GM18505 (cell line): Measurements from ENCODE around the gene CDSN.

ENCODE experiments used
- ATAC-seq: cut with Tn5 transposase; IDR thresholded peaks from one replicate; pipeline ENCODE4 v1.9.1; 2021; ENCODE audit not compliant: unreplicated experiment
- POLR2A ChIP-seq: IDR thresholded peaks from 4 replicates; pipeline ENCODE4 v1.6.1; 2011; ENCODE audit warnings: borderline replicate concordance; ENCODE audit not compliant: insufficient read depth, insufficient read length; ENCODE audit errors: extremely low read depth

The CDSN gene

DNA sequence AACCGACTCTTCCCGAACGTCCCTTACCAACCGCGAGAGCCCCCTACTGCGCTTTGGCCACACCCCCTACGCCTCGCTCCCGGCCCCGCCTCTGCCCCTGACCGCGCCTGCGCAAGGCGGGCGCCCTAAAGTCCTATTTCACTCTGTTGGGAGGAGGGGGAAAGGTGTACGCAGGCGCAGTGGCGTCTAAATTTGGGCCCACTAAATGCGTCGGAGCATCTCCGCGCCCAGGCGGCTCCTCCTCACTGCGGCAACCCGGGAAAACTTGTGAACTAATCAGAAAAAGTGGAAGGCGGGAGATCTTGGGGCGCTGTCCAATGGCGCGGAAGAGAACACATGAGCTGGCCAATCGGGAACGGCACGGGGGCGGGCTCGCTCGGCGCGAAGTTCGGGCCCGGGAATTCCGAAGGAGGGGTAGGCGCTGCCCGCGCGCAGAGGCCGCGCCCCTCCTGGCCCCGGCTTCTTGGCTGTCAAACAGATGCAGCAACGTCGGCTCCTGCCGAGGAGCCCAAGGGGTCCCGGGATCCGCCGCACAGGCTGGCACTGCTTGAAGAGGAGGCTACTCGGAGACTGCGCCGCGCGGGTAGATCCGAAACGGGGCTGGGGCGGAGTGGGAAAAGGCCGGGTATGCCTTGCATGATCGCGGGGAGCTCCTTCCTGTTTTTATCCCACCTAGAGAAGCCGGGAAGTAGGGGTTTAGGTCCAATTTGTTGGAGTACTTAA is 38.1 kb upstream of the CDSN start, which contains the start of gene TCF19:
Gene TCF19 (plus strand): TSS at position 450 of the 723 bp plus-strand sequence. CDS start 881 bp downstream, outside the sequence.
- peak; percentile 75 for ATAC-seq
- peak; percentile 54 for TF ChIP-seq POLR2A

DNA sequence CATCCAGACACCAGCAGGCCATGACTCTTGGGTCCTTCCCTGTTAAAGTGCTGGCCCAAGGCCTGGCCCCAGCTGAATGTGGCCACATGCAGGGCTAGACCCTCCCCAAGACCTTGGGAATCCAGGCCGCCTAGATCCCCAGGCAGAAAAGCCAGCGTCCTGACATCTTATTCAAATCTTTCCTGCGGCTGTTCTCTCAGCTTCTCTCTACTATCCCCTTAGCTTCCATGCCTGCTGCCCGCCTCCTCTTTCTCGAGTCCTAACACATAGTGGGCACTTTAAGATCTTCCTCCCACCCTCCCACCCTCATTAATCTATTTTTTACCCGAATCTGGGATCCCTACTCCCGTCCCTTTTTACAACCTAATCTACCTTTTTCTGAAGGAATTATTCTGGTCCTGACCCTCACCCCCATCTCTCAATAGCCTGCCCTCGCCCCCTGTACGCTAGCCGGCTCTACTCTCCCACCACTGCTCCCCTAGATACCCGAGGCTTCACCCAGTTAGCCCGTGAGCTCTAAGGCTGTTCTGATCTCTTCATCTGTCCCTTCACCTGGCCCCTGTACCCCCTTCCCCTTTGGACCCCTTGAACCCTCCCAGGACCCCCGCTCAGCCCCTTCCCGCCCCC is 37.4 kb upstream of the CDSN start, which contains the start of gene CCHCR1:
Gene CCHCR1 (minus strand): TSS at position 290 of the 627 bp plus-strand sequence. CDS start 202 bp downstream, at position 88.
- no peak for TF ChIP-seq POLR2A
- no peak for ATAC-seq

DNA sequence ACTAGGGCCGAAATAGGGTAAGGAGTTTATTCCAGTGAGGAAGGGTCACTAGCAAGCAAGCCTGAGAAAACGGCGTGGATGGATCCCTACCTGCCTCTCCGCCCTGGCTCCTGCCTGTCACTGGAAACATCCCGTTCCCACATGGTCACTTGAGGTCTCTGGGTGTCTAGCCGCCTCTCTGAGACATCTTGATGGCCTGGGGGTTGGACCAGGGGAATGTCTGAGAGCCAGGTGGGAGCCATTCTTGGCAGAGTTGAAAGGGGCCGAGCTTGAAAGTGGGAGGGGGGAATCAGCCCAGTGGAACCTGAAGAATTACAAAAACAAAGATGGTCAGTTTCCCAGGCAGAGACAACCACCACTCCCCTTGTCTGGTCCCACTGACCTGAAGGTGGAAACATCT is 36.4 kb upstream of the CDSN start:
- ATAC-seq: no peak

DNA sequence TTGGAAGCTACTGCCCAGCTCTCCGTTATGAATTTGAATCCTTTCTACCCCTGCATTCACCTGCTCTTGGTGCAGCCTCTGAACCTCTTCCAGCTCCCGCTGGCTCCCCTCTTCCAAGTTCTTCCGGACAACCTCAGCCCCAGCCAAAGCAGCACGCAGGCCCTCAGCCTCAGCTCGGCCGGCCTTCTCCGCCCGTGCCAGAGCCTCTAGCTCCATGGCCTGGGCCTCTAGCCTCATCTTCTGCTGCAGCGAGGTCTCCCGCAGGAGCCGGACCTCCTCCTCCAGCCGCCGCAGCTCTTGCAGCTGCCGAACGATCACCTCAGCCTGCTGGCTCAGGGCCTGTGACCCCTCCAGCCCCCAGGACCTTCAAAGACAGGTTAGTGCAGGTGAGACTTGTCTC is 34.2 kb upstream of the CDSN start:
- no peak for ATAC-seq
- TF ChIP-seq POLR2A: no peak

More for the DNA sequence above, 36.4 kb upstream of the CDSN start:
- no peak for TF ChIP-seq POLR2A

DNA sequence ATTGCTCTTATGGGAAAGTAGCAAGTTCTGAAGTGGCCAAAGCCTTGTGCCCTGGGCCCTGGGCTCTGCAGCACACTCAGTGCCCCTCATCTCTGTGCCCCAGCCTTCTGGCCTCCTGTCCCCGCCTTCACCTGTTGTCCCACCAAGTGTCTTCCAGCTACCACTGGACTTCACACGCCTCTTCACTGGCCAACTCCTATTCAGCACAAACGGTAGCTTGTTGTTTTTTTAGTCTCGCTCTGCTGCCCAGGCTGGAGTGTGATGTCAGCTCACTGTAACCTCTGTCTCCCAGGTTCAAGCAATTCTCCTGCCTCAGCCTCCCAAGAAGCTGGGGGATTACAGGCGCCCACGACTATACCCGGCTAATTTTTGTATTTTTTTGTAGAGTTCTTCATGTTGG is 32.5 kb upstream of the CDSN start:
- no peak for ATAC-seq
- TF ChIP-seq POLR2A: no peak

DNA sequence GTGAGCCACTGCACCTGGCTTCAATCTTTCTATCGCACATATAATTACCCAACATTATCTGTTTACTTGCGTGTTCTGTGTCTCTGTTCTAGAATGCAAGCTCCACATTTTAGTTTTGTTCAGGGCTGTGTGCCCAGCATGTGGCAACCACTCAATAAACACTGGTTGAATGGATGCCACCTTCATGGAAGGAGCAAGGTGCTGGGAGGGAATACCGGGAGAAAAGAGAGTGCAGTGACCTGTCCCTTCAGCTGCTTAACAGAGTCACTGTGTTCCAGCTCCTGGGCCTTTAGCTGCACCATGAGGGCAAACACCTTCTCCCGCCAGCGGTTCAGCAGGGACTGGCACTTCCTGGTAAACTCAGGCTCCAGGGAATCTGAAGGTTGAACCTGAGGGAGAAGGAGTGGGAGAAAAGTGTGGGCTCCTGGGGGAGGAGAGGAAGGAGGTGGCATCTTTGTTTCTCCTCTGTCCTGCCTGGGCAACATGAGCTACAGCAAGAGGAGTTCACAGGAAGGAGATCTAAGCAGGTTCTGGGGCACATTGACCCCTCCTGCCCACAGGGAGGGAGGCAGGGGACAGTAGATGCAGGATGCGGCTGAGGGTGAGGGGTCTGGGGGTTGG is 29.7 kb upstream of the CDSN start:
- TF ChIP-seq POLR2A: no peak
- ATAC-seq: no peak

DNA sequence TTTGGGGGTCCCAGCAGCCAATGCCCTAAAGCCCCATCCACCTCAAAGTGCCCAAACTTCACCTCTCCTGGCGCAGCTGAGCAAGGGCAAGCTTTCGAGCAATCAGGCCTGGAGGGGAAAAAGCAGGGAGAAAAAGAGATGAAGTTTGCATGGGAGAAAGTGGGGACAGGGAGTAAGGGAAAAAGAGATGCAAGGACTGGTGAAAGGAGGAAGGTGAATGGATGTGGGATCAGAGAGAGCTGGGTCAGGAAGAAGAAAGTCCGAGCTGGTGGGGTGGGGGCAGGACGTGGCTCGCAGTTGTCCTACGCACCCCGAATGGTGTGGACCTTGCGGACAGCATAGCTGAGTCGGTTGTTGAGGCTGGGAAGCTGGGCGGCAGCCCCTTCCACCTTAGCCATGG is 25.1 kb upstream of the CDSN start:
- TF ChIP-seq POLR2A: no peak
- no peak for ATAC-seq

DNA sequence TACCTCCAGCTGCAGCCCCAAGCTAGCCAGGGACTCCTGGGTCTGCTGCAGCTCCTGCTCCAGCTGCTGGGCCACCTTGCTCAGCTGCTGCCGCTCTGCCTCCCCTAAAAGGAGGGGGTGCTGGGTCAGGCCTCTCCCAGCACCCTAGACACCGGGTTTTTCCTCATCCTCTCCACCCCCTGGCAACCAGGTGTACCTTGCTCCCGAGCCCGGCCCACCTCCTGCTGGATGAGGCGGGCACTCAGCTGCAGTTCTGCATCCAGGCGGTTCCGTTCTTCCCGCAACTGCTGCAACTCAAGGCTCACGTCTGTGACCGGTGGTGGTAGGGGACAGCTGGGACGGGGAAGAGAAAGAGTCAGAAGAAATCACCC is 24.7 kb upstream of the CDSN start:
- no peak for TF ChIP-seq POLR2A
- no peak for ATAC-seq

DNA sequence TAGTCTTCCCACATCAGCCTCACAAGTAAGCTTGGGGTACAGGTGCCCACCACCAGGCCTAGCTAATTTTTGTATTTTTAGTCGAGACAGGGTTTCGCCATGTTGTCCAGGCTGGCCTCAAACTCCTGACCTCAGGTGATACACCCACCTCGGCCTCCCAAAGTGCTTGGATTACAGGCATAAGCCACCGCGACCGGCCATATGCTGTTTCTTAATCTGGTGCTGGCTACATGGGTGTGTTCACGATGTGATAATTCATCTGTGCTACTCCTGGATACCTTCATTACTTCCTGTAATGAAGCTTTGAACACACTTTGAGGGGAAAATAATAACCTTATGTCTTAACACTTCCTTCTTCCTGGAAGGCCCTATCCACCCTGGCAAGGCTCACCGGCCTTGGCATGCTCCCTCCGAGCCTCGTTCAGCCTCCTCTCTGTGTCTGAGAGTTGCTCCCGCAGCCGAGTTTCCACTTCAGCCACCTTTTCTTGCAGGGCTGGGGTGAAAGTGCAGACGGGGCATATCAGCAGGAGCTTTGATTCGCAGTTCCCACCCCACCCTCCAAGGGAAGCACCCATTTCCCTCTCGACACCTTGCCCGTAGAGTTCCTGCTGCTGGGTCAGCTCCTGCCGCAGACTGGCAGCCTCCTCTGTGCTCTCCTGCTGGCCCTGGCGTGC is 24.2 kb upstream of the CDSN start:
- no peak for TF ChIP-seq POLR2A
- no peak for ATAC-seq

DNA sequence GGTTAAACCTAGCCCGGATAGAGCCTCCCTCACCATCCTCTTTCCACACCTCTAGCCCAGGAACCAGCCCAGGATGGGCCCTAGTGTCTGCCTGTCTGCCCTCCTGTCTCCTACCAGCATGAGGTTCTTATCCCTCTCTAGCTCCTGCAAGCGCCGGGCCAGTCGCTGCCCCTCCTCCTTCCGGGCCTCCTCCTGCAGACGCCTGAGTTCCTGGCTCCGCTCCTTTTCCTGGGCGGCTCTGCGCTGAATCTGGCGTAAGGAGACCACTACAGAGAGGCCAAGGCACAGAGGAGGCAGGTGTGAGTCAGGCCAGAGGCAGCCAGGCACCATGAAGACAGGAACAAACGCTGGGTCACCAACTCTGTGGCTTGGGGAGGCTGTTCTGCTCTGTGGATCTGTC is 22.9 kb upstream of the CDSN start:
- no peak for ATAC-seq
- no peak for TF ChIP-seq POLR2A

DNA sequence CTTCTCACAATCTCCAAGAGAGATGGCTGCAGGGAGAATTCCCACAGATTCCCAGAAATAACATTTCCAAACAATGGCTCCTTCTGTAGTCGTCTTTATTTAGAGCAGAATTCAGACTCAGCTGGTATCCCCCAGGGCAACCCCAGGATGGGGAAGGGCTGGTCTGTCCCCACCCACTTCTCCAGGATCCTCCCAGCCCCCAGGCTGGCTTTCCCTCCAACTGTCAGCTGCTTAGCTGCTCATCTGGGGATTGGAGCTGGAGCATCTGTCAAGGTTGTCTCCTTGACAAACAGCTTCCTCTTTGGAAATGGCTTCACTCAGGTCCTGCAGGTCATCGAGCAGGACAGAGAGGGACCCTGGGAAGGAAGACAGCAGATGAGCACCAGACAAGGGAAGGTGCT is 22.1 kb upstream of the CDSN start:
- ATAC-seq: no peak
- no peak for TF ChIP-seq POLR2A

DNA sequence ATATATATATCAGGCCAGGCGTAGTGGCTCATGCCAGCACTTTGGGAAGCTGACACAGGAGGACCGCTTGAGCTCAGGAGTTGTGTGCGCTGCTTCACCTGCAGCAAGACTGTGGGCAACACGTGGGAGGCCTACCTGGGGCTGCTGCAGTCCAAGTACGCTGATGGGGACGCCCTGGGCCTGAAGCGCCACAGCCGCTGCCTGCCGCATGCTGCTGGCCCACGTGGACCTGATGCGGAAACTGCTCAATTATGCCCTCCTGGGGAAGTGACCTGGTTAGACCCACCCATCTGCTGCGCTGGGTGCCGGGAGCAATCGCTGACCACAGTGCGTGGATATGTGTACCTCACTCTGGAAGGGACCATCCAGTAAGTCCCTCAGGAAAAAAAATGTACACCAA is 20.4 kb upstream of the CDSN start:
- ATAC-seq: no peak
- TF ChIP-seq POLR2A: no peak

DNA sequence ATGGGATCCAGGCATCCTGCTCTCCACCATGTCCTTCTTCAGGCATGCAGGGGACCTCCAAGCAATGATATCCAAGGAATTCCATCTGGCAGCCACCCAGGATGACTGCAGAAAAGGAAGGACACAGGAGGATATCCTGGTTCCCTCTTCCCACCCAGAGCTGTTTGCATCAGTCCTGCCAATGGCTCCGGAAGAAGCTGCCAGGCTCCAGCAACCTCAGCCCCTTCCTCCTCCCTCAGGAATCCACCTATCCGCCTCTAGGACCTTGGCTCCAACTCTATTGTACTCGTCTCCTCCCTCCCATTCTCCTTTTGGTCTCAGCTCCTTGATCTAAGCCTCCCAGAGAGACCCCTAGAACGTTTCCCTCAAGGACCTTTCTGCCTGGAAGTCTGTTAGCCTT is 19.4 kb upstream of the CDSN start:
- no peak for ATAC-seq
- no peak for TF ChIP-seq POLR2A
